CD14-positive monocyte (primary cell): ENCODE results near the gene CHCHD6. TPM values are rescaled to one million over a fixed set of nuclear protein-coding genes. Genes with fewer than 3 reads are reported as not detected.

ENCODE experiments used
- DNase-seq, 3 donors: peaks; one replicate each; pipeline ENCODE4 v3.0.0-alpha.2; 2011 to 2022
- H2AFZ ChIP-seq: 2 replicates; pipeline ENCODE4 v1.6.0; 2012; ENCODE audit warnings: mild to moderate bottlenecking, low read depth, low read length, inconsistent platforms; ENCODE audit not compliant: insufficient read depth, poor library complexity, severe bottlenecking
- H3K27ac ChIP-seq, 2 donors: 1 replicate in 1 of 2; 2 replicates in 1 of 2; pipeline ENCODE4 v1.5.1; 2012 to 2013; ENCODE audit warnings: low read length in 2 of 2, control low read depth in 1 of 2, inconsistent platforms in 1 of 2, low read depth in 1 of 2, mild to moderate bottlenecking in 1 of 2
- H3K27me3 ChIP-seq, 2 donors: one replicate each; pipeline versions ENCODE4 v1.6.0 to v1.6.1; 2011 to 2013; ENCODE audit warnings: low read length in 2 of 2; ENCODE audit not compliant: control insufficient read depth in 2 of 2, insufficient read depth in 2 of 2
- H3K36me3 ChIP-seq, 2 donors: replicated peaks in 1 of 2; 1 replicate in 1 of 2; 2 replicates in 1 of 2; pipeline versions ENCODE4 v1.5.1 to v1.6.1; 2012 to 2013; ENCODE audit warnings: low read length in 2 of 2, control low read depth in 1 of 2, inconsistent platforms in 1 of 2, mild to moderate bottlenecking in 1 of 2; ENCODE audit not compliant: insufficient read depth in 2 of 2, control insufficient read depth in 1 of 2
- H3K4me1 ChIP-seq, 2 donors: 1 replicate in 1 of 2; 2 replicates in 1 of 2; pipeline versions ENCODE4 v1.5.1 to v1.6.1; 2012 to 2013; ENCODE audit warnings: low read length in 2 of 2, control low read depth in 1 of 2, inconsistent platforms in 1 of 2, mild to moderate bottlenecking in 1 of 2, moderate library complexity in 1 of 2; ENCODE audit not compliant: insufficient read depth in 2 of 2, control insufficient read depth in 1 of 2
- H3K4me2 ChIP-seq: replicated peaks from 2 replicates; pipeline ENCODE3; 2012; ENCODE audit warnings: low read length, moderate library complexity, mild to moderate bottlenecking; ENCODE audit not compliant: poor library complexity, severe bottlenecking; ENCODE audit errors: extremely low read depth
- H3K4me3 ChIP-seq, 3 experiments: fragments of 200-600 bp in 1 of 3; sonication (generic) in 1 of 3; replicated peaks in 1 of 3; 1 replicate in 2 of 3; 2 replicates in 1 of 3; pipeline ENCODE4 v1.5.1; 2011 to 2013; ENCODE audit warnings: low read length in 3 of 3, mild to moderate bottlenecking in 3 of 3, control low read depth in 2 of 3, low read depth in 2 of 3, inconsistent platforms in 1 of 3, moderate library complexity in 1 of 3
- H3K79me2 ChIP-seq: 2 replicates; pipeline ENCODE4 v1.6.0; 2012; ENCODE audit warnings: mild to moderate bottlenecking, control low read depth, inconsistent platforms, low read length, moderate library complexity; ENCODE audit not compliant: insufficient read depth
- H3K9ac ChIP-seq: 2 replicates; pipeline ENCODE4 v1.6.0; 2017; ENCODE audit warnings: low read length, mild to moderate bottlenecking; ENCODE audit not compliant: insufficient read depth, poor library complexity, severe bottlenecking
- H3K9me3 ChIP-seq, 2 donors: replicated peaks in 1 of 2; 1 replicate in 1 of 2; 2 replicates in 1 of 2; pipeline versions ENCODE4 v1.5.1 to v1.6.1; 2012 to 2013; ENCODE audit warnings: low read length in 2 of 2, control low read depth in 1 of 2; ENCODE audit not compliant: control insufficient read depth in 1 of 2, insufficient read depth in 1 of 2
- H4K20me1 ChIP-seq: 2 replicates; pipeline ENCODE4 v1.6.0; 2012; ENCODE audit warnings: mild to moderate bottlenecking, low read length, control low read depth, moderate library complexity; ENCODE audit not compliant: insufficient read depth
- H3K27ac Mint-ChIP-seq, 7 donors: one replicate each; pipeline ENCODE4 v1.8.0; 2020; ENCODE audit warnings: mild to moderate bottlenecking in 7 of 7, mixed read lengths in 7 of 7, moderate library complexity in 6 of 7, inconsistent platforms in 2 of 7
- H3K27me3 Mint-ChIP-seq, 3 donors: one replicate each; pipeline ENCODE4 v1.8.0; 2021 to 2022; ENCODE audit warnings: low read depth in 3 of 3, mild to moderate bottlenecking in 3 of 3, mixed read lengths in 3 of 3, moderate library complexity in 3 of 3, inconsistent platforms in 1 of 3
- H3K36me3 Mint-ChIP-seq, 2 donors: one replicate each; pipeline ENCODE4 v1.8.0; 2020; ENCODE audit warnings: mixed read lengths in 2 of 2, inconsistent platforms in 1 of 2, mild to moderate bottlenecking in 1 of 2
- H3K4me1 Mint-ChIP-seq: one replicate; pipeline ENCODE4 v1.8.0; 2020; ENCODE audit warnings: mild to moderate bottlenecking, mixed read lengths
- H3K4me3 Mint-ChIP-seq, 2 donors: one replicate each; pipeline ENCODE4 v1.8.0; 2020; ENCODE audit warnings: mild to moderate bottlenecking in 2 of 2, mixed read lengths in 2 of 2, moderate library complexity in 1 of 2
- H3K9me3 Mint-ChIP-seq, 7 donors: one replicate each; pipeline ENCODE4 v1.8.0; 2020 to 2022; ENCODE audit warnings: mixed read lengths in 7 of 7, mild to moderate bottlenecking in 6 of 7, moderate library complexity in 6 of 7, inconsistent platforms in 2 of 7
- WGBS: methylation state at CpG from one replicate; pipeline ENCODE4 v1.1.5; 2013; ENCODE audit warnings: missing lambda C conversion rate; ENCODE audit not compliant: insufficient coverage; 5-methylcytosine and 5-hydroxymethylcytosine counted together
- intact Hi-C, 2 donors: fragments of 100-400 bp; cut with micrococcal nuclease; formaldehyde crosslinking; loops; one replicate each; pipeline versions ENCODE4 v1.15.0 to v1.15.1; 2023
- polyA plus RNA-seq, 3 donors: library from polyadenylated mRNA; depleted of rRNA in 1 of 3; unstranded in 2 of 3; stranded (reverse) in 1 of 3; fragments of 300-500 nt in 2 of 3; fragments of >200 nt in 1 of 3; fragmentation: Illumina TruSeq in 2 of 3; gene quantifications; 1 replicate in 2 of 3; 2 replicates in 1 of 3; pipeline ENCODE4 v1.2.3, GENCODE V29; 2012 to 2021
- TF ChIP-seq, protein P1 (sequence below): fragments of 200-600 bp; IDR thresholded peaks from one replicate; pipeline ENCODE4 v1.8.0; 2022; ENCODE audit warnings: antibody characterized with exemption, mild to moderate bottlenecking

Gene CHCHD6
- polyA plus RNA-seq, 3 donors: 1.1 to 1.8 (median 1.8) TPM

DNA sequence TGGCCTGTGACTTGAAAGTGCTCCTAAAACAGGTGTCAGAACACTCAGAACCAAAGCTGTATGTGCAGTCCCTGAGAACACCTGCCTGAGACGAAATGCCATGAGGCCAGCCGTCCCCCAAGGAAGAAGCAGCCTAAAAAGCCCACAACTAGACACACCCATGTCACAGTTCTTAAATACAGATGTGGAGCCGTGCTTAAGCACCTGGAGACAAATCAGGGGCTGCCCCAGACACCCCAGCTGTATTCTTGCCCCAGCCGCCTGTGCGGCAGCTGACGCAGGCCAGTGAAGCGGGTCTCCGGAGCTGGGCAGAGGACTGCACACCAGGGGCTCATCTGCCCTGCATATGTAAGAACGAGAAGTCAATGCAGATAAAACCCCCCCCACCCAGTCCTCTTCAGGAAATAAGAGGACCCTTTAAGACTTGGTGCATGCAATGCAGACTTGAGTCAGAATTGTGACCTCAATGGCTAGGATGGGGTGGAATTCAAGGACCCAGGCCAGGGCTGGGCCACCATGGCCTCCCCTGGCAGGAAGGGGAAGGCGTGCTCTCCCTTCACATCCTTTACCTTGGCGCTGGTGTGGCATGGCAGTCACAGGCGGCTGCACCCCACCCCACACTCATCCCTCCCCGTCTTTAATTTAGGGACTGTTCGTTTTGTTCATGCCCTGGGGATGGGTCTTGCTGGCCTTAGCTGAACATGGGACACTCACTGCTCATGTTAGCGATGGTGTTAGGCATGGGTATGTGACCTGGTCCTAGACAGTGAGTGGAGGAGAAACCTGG is 251.2 kb downstream of the CHCHD6 start:
- H3K9ac ChIP-seq: no peak overlapping the region
- H3K4me2 ChIP-seq: no peak overlapping the region
- H3K9me3 ChIP-seq: no peaks in the 10 kb centered on the region
- no peak overlapping the region for H2AFZ ChIP-seq
- H3K4me1 Mint-ChIP-seq: no peaks in the 10 kb centered on the region
- no peaks in the 10 kb centered on the region for H3K4me1 ChIP-seq
- TF ChIP-seq, protein P1, sequence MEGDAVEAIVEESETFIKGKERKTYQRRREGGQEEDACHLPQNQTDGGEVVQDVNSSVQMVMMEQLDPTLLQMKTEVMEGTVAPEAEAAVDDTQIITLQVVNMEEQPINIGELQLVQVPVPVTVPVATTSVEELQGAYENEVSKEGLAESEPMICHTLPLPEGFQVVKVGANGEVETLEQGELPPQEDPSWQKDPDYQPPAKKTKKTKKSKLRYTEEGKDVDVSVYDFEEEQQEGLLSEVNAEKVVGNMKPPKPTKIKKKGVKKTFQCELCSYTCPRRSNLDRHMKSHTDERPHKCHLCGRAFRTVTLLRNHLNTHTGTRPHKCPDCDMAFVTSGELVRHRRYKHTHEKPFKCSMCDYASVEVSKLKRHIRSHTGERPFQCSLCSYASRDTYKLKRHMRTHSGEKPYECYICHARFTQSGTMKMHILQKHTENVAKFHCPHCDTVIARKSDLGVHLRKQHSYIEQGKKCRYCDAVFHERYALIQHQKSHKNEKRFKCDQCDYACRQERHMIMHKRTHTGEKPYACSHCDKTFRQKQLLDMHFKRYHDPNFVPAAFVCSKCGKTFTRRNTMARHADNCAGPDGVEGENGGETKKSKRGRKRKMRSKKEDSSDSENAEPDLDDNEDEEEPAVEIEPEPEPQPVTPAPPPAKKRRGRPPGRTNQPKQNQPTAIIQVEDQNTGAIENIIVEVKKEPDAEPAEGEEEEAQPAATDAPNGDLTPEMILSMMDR: no peak
- H3K79me2 ChIP-seq: no peaks in the 10 kb centered on the region
- no peak overlapping the region for H3K4me3 ChIP-seq
- no peak overlapping the region for H3K4me3 Mint-ChIP-seq
- peaks cover 0 to 2% of the 10 kb centered on the region in 2 donors for H3K27me3 ChIP-seq
- H3K27ac Mint-ChIP-seq: no peak overlapping the region
- intact Hi-C loops: no loop called here
- no peak for DNase-seq
- H3K9me3 Mint-ChIP-seq: no peaks in the 10 kb centered on the region
- H4K20me1 ChIP-seq: no peaks in the 10 kb centered on the region
- no peaks in the 10 kb centered on the region for H3K36me3 Mint-ChIP-seq
- peaks cover 5 to 23% (median 19%) of the 10 kb centered on the region in 3 donors for H3K27me3 Mint-ChIP-seq
- H3K36me3 ChIP-seq: no peaks in the 10 kb centered on the region
- no peak overlapping the region for H3K27ac ChIP-seq
- 91% methylated on average over 6 of the region's 15 CpGs for WGBS

DNA sequence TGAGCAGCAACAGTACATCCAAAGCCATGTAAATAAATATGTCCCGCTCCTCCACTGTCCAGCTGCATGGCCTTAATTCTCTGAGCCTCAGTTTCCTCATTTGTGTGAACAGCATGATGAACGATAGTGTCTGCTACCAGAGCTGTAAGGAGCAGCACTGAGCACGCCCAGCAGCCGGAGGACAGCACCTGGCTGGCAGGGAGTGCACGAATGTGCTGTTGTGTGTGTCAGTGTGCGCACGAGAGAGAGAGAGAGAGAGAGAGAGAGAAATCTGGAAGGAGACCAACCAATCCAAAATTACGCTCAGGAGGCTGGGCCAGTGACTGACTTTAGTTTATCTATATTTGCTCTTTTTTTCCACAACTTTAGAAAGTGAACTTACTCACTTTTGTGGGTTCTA is 252.3 kb downstream of the CHCHD6 start:
- Histone ChIP-seq H3K9ac (no peak overlapping the region), H4K20me1 (no peaks in the 10 kb centered on the region), H3K4me2 (no peak overlapping the region), H3K9me3 (no peaks in the 10 kb centered on the region), H3K27ac (no peak overlapping the region), H3K27me3 (peaks cover 0 to 2% of the 10 kb centered on the region in 2 donors), H3K36me3 (no peaks in the 10 kb centered on the region), H3K4me3 (no peak overlapping the region), H3K79me2 (no peaks in the 10 kb centered on the region), H2AFZ (no peak overlapping the region), H3K4me1 (no peaks in the 10 kb centered on the region)
- H3K4me3 Mint-ChIP-seq: no peak overlapping the region
- no peaks in the 10 kb centered on the region for H3K36me3 Mint-ChIP-seq
- DNase-seq: no peak
- TF ChIP-seq, protein P1: no peak
- intact Hi-C loops: no loop called here
- H3K27ac Mint-ChIP-seq: no peak overlapping the region
- no peaks in the 10 kb centered on the region for H3K9me3 Mint-ChIP-seq
- WGBS: 97% methylated on average over 6 of the region's 8 CpGs
- no peaks in the 10 kb centered on the region for H3K4me1 Mint-ChIP-seq
- peaks cover 7 to 23% (median 19%) of the 10 kb centered on the region in 3 donors for H3K27me3 Mint-ChIP-seq
